NCI-H82 treated with DMSO at 0.1 percent for 48 hours (cell line): ENCODE measurements around the gene TMEM203.

ENCODE experiments used
- DNase-seq: peaks from one replicate; lab custom pipeline; 2025; ENCODE audit not compliant: unreplicated experiment; lab: John Stamatoyannopoulos, UW

Gene TMEM203

DNA sequence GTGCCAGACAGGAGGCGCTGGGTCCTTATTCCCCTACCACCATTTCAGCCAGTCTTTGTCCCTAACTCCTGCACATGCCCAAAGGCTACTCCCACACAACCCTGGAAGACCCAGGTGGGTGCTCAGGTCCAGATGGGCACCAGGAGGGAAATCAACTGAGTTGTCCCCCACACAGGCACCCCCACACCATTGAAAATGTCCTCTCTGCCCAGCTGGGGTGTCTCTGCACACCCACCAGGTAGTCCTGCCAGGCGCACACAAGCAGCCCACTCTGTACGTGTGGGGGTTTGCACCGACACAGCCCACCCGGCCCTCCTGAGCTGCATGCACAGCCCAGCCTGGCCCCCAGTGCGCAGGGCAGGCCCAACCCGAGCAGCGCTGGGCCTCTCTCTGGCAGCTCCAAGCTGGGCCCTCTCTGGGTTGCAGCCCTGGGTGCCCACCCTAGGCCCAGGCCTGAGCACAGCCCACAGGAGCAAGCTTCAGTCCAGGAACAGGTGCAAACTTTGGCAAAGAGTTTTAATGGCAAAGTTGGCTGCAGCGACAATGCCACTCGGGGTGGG, 14.4 kb upstream of the TMEM203 start:
- DNase-seq, result no peak

DNA sequence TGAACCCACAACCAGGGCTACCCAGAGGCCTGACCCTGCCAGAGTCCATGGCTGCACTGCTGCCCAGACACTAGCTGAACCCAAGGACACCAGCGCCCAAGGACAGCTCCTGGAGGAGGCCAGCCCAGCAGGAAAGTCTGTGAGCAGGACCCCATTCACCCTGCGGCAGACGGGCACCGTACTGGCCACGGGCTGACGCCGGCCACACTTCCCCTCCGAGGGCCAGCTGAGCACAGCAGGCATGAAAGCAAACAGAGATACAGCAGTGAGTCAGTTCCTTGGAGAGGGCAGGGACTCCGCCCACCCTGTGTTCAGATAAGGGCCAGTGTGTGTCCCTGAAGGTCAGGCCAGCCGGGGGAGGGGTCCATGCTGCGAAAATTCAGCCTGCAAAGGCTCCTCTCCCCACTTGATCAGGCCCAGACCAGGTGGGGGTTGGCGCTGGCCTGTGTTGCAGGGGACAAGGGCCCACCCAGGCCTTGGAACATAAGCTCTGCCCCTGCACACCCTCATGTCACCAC, 13.4 kb upstream of the TMEM203 start:
- DNase-seq, result no peak

DNA sequence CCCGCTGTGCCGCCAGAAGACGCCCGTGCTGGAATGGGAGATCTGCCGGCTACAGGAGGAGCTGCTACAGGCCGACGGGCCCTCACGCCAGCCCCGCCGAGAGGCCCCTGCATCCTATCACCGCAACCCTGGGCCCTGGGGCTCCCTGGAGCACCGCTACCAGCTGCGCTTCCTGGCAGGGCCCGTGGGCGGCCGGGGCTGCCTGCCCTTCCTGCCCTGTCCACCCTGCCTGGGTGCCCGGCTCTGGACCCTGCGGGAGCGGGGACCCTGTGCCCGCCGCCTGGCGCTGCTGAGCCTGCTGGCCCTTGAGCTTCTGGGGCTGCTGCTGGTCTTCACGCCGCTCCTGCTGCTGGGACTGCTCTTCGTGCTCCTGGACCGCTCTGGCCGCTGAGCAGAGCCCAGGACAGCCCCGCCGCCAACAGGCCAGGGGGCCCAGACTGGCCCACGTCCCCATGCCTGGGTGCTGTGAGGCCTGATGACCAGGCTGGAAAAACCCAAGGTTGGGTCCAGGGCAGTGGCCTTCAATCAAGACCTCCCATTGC, 12.8 kb upstream of the TMEM203 start:
- no peak for DNase-seq

DNA sequence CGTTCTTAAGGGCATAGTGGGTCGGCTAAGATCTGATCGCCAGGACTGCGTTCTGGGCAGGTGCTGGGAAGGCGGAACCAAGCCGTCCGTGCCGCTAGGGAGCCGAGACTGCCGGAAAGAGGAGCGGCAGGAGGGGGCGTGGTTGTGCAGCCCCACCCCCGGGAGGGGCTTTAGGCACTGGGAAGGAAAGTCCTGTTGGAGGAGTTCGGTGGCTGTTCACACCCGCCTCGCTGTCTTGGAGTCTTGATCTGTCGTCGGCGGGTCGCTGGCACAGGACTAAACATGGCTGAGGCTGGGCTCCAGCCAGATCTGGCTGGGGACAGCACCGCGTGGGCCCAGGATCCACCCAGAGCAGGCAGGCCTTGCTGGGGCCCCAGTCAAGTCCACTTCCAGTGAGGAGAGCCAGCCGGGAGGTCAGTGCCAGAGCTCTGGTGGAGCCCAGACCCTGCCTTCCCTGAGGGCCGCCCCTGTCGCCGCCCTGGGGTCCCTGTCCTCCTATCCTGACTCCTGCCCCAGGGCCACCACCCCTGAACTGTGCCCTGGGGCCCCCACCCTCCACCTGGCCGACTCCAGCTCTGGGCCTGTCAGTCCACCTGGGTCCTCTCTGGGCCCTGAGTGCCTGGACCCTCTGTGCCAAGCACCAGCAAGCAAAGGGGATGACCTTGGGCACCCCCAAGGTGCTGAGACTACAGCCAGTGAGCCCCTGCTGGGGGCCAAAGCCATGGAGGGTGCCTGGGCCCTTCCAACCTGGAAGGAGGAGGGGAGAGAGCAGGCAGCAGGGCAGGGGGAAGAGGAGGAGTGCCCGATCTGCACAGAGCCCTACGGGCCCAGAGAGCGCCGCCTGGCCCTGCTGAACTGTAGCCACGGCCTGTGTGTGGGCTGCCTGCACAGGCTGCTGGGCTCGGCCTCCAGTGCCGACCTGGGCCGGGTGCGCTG, 12.1 kb upstream of the TMEM203 start:
- no peak for DNase-seq

DNA sequence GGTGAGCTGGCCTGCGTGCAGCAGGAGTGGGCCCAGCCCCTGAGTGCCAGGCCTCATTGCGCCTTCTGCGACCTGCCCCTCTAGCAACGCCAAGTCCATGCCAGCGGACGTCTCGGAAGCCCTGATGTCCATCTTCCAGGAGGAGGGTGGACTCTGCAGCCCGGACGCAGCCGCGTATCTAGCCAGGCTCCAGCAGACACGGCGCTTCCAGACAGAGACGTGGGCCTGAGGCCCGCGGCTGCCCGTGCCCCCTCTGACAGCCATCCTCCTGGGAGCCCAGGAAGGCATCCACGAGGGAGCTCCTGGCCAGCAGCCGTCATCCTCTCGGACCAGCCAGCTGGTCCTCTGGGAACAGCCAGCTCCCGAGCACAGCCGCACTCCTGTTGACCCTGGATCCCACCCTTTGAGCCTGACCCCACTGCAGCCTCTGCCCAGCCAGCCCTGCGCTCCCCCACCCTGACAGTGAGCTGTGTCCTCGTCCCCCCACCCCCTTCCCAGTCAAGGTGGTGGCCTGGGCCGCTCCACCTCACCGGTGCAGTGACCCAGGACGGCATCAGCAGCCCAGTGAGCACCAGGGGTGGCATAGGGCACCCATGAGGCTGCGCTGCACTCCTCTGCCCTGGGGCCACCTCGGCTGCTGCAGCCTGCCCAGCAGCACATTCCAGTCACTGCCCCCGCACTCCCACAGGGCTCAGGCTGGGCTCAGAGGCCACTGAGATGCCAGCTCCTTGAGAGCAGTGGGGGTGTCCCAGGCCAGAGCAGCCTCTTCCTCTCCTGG, 10.9 kb upstream of the TMEM203 start:
- no peak for DNase-seq

DNA sequence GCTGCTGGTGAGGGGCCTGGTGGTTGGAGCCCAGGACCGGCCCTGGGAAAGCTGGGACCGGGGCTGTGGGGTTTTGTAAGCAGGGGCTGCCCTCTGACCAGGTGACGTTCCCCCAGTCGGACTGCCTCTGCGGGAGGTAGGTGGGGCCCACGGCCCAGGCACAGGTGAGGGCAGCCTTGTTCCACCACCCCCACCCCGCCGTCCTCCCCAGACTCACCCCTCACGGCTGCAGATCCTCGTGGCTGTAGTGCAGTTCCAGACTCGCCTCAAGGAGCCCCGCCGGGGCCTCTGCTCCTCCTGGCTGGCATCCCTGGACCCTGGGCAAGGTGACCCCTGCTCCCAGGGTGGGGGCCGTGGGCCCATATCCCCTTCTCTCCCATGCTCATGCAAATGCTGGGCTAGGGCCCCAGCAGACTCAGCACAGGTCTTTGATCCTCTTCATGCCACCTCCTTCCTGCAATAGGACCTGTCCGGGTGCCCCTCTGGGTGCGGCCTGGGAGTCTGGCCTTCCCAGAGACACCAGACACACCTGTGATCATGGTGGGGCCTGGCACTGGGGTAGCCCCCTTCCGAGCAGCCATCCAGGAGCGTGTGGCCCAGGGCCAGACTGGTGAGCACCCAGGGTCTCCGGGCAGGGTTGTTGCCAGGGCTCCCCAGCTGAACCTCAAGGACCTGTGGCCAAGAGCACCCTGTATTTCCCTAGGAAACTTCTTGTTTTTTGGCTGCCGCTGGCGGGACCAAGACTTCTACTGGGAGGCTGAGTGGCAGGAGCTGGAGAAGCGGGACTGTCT, 9.9 kb upstream of the TMEM203 start:
- DNase-seq, result no peak

DNA sequence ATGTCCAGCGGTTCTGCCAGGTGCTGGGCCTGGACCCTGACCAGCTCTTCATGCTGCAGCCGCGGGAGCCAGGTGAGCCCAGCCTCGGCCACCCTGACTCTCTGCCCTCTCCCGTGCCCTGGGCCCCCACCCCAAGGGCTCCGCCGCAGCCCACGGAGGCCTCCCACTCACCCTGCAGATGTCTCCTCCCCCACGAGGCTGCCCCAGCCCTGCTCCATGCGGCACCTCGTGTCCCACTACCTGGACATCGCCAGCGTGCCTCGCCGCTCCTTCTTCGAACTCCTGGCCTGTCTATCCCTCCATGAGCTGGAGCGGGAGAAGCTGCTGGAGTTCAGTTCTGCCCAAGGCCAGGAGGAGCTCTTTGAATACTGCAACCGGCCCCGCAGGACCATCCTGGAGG, 9.2 kb upstream of the TMEM203 start:
- DNase-seq, result no peak

DNA sequence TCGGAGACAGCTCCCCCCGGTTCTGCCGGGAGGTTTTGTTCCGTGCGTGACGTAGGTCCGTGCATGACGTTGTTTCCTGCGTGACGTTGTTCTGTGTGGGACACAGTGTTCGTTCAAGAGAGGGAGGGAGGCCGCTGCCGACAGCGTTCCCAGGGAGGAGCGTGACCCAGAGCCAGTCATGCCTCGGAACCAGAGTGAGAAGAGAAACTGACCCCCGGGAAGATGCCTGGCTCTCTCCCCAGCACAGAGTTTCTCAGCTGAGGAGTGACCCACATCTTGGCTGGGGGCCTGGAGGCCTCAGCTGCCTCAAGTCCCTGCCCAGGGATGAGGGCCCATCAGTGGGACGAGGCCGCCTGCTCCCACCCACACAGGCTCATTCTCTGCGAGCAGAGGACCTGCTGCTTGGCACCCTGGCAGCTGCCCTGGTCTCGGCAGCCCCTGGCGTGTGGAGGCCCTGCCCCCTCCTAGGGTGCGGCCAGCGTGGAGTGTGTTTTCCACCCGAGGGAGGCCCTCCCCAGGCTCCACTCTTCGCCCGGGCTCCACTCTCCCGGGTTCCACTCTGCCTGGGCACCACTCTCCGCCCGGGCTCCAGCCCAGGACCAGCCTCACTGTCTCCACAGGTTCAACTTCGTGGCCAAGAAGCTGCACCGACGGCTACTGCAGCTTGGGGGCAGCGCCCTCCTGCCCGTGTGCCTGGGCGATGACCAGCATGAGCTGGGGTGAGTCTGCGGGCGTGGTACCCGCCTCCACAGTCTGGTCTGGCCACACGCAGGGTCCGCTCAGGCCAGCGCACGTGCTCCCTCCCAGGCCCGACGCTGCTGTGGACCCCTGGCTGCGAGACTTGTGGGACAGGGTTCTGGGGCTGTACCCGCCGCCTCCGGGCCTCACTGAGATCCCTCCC, 8.0 kb upstream of the TMEM203 start:
- DNase-seq, result no peak

DNA sequence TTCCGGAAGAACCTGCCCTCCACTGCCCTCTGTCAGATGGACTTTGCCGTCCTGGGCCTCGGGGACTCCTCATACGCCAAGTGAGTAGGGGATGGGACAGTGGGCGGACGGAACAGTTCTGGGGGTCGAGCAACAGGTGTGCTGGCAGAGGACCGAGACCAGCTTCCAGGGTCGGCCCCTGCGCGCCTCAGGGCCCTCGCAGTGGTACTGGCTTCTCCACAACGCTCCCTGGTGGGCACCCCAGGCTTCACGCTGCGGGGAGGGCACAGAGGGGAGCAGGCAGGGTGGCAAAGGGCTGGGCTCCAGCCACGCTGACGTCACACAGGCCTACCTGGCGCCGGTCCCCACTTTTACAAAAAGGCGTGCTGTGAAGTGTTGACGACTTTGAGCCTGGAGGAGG, 7.1 kb upstream of the TMEM203 start:
- no peak for DNase-seq

DNA sequence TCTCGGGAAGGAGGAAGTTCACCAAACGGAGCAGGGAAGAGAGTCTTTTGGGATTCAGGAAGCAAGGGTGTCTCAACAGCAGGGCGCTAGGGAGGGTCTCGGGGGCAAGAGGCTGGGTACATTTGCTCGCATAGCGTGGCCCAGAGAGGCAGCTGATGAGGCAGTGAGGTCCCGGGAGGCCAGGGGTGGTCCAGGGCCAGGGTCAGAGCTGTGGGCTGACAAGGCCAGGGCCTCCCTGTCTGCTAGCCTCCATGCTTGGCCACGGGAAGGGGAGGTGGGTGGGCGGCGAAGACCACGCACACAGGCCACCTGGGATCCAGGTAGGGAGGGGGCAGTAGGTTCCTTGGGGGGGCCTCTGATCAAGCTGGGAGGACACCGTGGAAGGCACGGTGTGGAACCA, 6.1 kb upstream of the TMEM203 start:
- DNase-seq, result no peak

DNA sequence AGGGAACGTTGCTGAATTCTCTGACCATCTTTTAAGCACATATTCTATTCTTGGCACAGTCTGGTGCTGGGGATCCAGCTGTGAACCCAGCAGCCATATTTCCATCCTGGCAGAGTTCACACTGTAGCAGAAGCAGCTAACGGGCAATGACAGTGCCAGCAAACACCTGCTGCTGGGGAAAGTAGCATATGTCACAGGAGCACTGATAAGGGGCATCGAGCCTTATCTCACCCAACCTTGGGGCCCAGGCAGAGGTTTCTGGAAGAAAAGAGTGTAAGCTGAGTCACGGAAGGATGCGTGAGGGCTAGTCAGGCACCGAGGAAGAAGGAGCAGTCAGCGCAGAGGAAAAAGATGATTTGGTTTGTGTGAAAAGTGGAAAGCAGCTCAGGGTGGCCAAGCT, 1.2 kb upstream of the TMEM203 start:
- no peak for DNase-seq

DNA sequence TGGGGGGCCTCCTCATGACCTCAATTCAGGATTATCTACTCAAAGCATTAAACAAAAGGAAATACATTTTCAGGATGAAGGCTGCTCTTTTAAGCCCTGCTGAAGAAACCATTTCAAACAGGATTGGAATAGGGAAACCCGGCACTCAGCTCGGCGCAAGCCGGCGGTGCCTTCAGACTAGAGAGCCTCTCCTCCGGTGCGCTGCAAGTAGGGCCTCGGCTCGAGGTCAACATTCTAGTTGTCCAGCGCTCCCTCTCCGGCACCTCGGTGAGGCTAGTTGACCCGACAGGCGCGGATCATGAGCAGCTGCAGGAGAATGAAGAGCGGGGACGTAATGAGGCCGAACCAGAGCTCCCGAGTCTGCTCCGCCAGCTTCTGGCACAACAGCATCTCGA, 720 bp downstream of the TMEM203 start:
- no peak for DNase-seq

DNA sequence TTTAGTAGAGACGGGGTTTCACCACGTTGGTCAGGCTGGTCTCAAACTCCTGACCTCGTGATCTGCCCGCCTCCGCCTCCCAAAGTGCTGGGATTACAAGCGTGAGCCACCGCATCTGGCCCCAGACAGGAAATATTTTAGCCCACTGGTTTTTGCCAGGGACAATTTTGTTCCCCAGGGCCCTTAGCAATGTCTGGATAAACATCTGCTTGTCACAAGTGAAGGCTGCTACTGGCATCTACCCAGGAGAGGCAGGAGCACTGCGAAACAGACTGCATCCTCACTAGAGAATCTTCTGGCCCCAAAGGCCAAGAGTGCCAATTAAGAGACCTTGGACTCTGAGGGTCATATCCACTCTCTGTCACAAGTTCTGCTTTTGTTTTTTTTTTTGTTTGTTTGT, 2.5 kb downstream of the TMEM203 start:
- DNase-seq, result no peak

DNA sequence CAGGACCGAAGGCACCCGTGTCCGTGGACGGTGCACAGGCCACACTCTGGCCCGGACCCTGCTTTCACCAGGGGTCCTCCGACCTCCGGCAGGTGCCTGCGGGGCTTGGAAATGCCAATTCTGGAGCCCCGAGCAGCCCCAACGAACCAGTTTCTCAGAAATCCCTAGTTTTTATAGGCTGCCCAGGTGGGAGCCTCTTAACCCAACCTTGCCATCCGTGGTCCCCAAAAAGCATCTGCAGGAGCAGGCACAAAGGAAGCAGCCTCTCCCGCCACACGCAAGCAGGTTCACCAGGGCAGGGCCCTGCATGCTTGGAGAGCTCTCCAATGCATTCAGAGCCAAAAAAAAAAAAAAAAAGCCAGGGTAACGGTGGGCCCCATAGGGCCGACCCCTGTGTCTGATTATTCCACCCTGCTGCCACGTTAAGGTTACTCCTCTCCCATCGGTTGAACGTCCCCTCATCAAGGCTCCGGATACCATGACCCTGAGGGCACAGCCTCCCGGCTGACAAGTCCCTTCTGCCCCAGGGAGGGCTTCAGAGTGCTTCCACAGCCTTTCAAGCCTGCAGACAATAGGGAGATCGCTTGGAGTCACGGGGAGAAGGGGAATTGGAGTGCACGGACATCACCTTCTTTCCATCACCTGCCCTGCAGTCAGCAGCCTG, 4.1 kb downstream of the TMEM203 start:
- no peak for DNase-seq

DNA sequence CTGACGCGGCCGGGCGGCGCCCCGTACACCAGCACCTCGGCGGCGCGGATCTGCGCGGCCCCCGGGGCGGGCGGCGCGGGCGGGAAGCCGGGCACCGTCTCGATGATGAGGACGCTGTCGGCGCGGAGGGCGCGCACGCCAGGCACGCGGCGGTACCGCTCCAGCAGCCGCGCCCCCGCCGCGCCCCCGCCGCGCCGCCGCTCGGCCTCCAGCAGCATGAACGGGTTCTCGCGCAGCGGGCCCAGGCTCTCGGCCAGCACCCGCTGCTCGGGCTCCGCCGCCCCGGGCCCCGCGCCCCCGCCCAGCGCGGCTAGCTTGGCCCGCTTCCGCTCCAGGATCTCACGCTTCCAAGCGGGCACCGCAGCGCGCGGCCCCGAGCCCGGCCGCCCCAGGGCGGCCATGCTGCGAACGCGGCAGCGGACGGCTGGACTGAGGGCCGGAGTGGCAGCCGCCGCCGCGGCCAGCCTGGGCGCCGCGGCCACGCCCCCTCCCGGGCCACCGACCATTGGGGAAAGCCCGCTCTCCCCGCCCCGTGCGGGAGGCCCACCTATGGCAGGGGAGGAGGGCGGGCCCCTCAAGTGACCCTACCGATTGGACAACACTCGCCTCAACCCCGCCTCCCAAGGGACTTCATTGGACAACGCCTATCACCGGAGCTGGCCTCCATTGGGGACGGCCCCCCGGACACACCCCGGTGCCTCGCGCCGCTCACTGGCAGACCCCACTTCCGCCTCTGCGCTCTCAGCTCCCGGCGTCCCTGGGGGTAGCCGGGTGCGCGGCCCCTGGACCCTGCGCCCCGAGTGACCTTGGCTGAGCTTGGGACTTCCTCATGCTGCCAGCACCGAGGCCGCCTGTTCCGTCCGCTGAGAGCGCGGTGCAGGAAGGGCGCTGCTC, 4.9 kb downstream of the TMEM203 start, which contains the start of gene TPRN:
TSS of gene TPRN (minus strand) at position 431 of the 894 bp plus-strand sequence. CDS start at position 401, 30 bp downstream.
- DNase-seq, result peak; percentile 96

DNA sequence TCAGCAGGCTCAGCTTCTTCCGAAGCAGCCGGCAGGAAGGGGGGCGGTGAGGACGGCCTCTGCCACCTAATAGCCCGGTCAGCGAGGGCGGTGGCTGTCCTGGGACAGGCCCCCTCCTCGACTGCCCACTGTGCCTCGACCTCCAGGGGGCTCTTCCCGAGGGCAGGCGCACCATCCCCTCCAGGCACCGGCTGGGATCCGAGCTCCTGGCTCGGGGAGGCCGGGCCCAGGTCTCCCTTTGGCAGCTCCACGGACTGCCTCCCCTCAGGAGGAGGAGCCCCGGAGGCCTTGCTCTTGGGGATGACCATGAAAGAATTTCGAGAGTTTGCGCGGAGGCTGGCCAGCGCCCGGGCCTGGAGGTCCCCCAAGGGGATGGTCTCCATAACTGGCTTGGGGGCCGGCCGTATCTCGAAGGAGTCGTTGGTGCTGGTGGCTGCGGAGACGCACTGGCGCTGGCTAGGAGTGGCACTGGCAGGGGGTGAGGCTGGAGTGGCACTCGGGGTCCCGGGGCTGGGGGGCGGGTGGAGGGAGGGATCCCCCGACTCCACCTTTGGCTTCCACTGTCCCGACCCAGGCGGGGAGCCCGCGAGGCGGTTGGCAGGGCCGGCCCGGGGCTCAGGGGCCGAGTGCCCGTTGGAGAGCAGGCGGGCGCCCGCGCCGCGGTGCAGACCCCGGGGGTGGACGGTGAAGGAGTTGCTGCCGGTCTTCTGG, 5.9 kb downstream of the TMEM203 start:
- no peak for DNase-seq

DNA sequence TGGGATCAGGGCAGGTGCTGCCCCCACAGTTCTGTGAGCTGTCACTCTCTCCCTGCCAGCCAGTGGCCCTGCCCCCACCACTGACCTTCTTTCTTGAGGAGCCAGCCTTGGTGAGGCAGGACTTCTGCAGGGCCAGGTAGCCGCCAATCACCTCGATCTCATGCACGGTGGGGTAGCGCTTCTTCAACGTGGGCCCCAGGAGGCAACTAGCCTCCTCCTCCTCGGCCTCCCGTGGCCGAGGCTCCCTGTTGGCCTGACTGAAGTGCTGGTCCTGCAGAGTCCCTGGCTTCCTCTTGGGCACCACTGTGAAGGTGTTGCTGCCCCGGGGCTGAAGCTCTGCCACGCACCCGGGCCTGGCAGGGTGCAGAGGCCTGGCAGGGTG, 6.6 kb downstream of the TMEM203 start:
- DNase-seq, result no peak
